ENCODE measurements around the gene MYO9B.
"Not testable (repeated sequence)": the region's sequence is repeated elsewhere in the genome, so short reads cannot be mapped to it uniquely, and the experiment has no call there.

The MYO9B gene

DNA sequence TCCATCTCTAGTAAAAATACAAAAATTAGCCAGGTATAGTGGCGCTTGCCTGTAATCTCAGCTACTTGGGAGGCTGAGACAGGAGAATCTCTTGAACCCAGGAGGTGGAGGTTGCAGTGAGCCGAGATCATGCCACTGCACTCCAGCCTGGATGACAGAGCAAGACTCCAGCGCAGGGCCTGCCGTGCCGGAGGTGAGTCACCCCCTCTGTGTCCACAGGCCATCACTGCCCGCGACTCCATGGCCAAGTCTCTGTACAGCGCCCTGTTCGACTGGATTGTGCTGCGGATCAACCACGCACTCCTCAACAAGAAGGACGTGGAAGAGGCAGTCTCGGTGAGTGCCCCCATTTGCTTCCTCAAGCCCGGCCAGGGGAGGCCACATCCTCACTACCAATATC is 86.6 kb downstream of the MYO9B start:
- not testable (repeated sequence) for H3K4me1 ChIP-seq (ENCODE audit: control insufficient read depth, insufficient read depth, low read length, poor library complexity, severe bottlenecking); H3K9me3 ChIP-seq (ENCODE audit: control insufficient read depth, low read length); H3K4me3 ChIP-seq (ENCODE audit: extremely low read depth, insufficient read depth, low read length, poor library complexity, severe bottlenecking); H3K27ac ChIP-seq (ENCODE audit: low read depth, low read length, severe bottlenecking)
- peaks cover 82% of the 10 kb centered on the region for H3K36me3 ChIP-seq (ENCODE audit: control insufficient read depth, insufficient read depth, low read length)
- 95 to 99% methylated on average over 13 to 14 of the region's 14 CpGs for WGBS, 2 experiments (ENCODE audit: insufficient coverage in 2 of 2)

GRCh38 chr19:17162580-17162979 is 87.0 kb downstream of the MYO9B start:
- 90 to 91% methylated on average over 5 to 6 of the region's 6 CpGs for WGBS, 2 experiments (ENCODE audit: insufficient coverage in 2 of 2)
- H3K36me3 ChIP-seq (ENCODE audit: control insufficient read depth, insufficient read depth, low read length): peaks cover 82% of the 10 kb centered on the region
- H3K4me1 ChIP-seq (ENCODE audit: control insufficient read depth, insufficient read depth, low read length, poor library complexity, severe bottlenecking): no peaks in the 10 kb centered on the region
- H3K27ac ChIP-seq (ENCODE audit: low read depth, low read length, severe bottlenecking): no peak overlapping the region
- peaks cover 10% of the 10 kb centered on the region for H3K9me3 ChIP-seq (ENCODE audit: control insufficient read depth, low read length)
- no peak overlapping the region for H3K4me3 ChIP-seq (ENCODE audit: extremely low read depth, insufficient read depth, low read length, poor library complexity, severe bottlenecking)

DNA sequence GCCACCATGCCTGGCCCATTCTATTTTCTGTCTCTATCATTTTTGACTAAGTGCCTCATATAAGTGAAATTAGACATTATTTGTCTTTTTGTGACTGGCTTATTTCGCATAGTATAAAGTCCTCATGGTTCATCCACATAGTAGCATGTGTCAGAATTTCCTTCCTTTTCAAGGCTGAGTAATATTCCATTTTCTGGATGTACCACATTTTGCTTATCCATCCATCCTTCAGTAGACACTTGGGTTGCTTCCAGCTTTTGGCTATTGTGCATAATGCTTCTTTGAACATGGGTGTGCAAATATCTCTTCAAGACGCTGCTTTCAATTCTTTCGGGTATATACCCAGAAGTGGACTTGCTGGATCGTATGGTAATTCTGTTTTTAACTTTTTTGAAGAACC is 88.1 kb downstream of the MYO9B start:
- Histone ChIP-seq H3K36me3 (ENCODE audit: control insufficient read depth, insufficient read depth, low read length) (peaks cover 83% of the 10 kb centered on the region), H3K4me3 (ENCODE audit: extremely low read depth, insufficient read depth, low read length, poor library complexity, severe bottlenecking) (no peak overlapping the region)
- 100% methylated on average over 3 of the region's 4 CpGs; no CpG with 5 or more reads in 1 of the 2 experiments for WGBS, 2 experiments (ENCODE audit: insufficient coverage in 2 of 2)

DNA sequence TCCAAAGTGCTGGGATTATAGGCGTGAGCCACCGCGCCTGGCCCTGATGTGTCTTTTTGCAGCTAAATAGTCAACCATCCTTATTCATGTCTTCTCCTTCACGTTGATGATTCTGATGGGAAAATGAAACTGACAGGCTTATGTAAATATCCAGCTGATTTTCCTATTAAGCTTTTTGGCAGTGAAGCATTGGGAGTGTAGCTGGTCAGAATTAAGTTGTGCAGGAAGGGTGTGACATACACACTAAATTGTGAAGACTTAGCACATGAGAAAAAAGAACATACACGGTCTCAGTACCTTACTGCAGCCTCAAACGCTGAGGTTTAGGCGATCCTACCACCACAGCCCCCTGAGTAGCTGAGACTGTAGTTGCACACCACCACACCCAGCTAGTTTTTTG is 89.1 kb downstream of the MYO9B start:
- Histone ChIP-seq H3K36me3 (ENCODE audit: control insufficient read depth, insufficient read depth, low read length) (peaks cover 87% of the 10 kb centered on the region), H3K27ac (ENCODE audit: low read depth, low read length, severe bottlenecking) (no peak overlapping the region), H3K4me3 (ENCODE audit: extremely low read depth, insufficient read depth, low read length, poor library complexity, severe bottlenecking) (no peak overlapping the region), H3K9me3 (ENCODE audit: control insufficient read depth, low read length) (peaks cover 10% of the 10 kb centered on the region), H3K4me1 (ENCODE audit: control insufficient read depth, insufficient read depth, low read length, poor library complexity, severe bottlenecking) (no peaks in the 10 kb centered on the region)
- 87 to 89% methylated on average over 3 to 5 of the region's 7 CpGs for WGBS, 2 experiments (ENCODE audit: insufficient coverage in 2 of 2)

More for the DNA sequence above, 88.1 kb downstream of the MYO9B start:
- Histone ChIP-seq H3K4me1 (ENCODE audit: control insufficient read depth, insufficient read depth, low read length, poor library complexity, severe bottlenecking) (no peaks in the 10 kb centered on the region), H3K9me3 (ENCODE audit: control insufficient read depth, low read length) (peaks cover 10% of the 10 kb centered on the region), H3K27ac (ENCODE audit: low read depth, low read length, severe bottlenecking) (no peak overlapping the region)

GRCh38 chr19:17165715-17166114 is 90.1 kb downstream of the MYO9B start:
- H3K9me3 ChIP-seq (ENCODE audit: control insufficient read depth, low read length): peaks cover 10% of the 10 kb centered on the region
- H3K27ac ChIP-seq (ENCODE audit: low read depth, low read length, severe bottlenecking): no peak overlapping the region
- H3K4me3 ChIP-seq (ENCODE audit: extremely low read depth, insufficient read depth, low read length, poor library complexity, severe bottlenecking): no peak overlapping the region
- peaks cover 96% of the 10 kb centered on the region for H3K36me3 ChIP-seq (ENCODE audit: control insufficient read depth, insufficient read depth, low read length)
- no peaks in the 10 kb centered on the region for H3K4me1 ChIP-seq (ENCODE audit: control insufficient read depth, insufficient read depth, low read length, poor library complexity, severe bottlenecking)
- WGBS, 2 experiments (ENCODE audit: insufficient coverage in 2 of 2): 88 to 91% methylated on average over 4 to 5 of the region's 5 CpGs

- Histone ChIP-seq H3K9me3 (ENCODE audit: control insufficient read depth, low read length) (no peaks in the 10 kb centered on the region), H3K36me3 (ENCODE audit: control insufficient read depth, insufficient read depth, low read length) (peaks cover 92% of the 10 kb centered on the region), H3K4me1 (ENCODE audit: control insufficient read depth, insufficient read depth, low read length, poor library complexity, severe bottlenecking) (no peaks in the 10 kb centered on the region), H3K27ac (ENCODE audit: low read depth, low read length, severe bottlenecking) (no peak overlapping the region), H3K4me3 (ENCODE audit: extremely low read depth, insufficient read depth, low read length, poor library complexity, severe bottlenecking) (no peak overlapping the region)
- 96% methylated on average over 9 to 11 of the region's 13 CpGs for WGBS, 2 experiments (ENCODE audit: insufficient coverage in 2 of 2)
These were observed 95.1 kb downstream of the MYO9B start for GRCh38 chr19:17170538-17171297.

DNA sequence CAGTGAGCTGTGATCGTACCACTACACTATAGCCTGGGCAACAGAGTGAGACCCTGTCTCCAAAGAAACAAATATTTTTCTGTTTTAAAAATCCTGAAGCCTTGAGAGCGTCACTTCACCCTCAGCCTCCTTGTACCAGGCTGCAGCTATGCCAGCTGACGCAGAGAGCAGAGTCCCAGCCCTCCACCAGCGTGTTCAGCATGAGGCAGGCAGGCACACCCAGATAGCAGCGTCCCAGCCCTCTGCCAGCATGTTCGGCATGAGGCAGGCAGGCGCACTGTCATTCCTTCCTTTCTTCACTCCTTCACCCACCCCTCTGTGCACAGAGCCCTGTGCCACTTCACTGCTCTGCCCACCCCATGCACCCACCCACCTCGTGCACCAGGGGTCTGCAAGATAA is 96.3 kb downstream of the MYO9B start:
- Histone ChIP-seq H3K27ac (ENCODE audit: low read depth, low read length, severe bottlenecking) (no peak overlapping the region), H3K9me3 (ENCODE audit: control insufficient read depth, low read length) (no peaks in the 10 kb centered on the region), H3K4me1 (ENCODE audit: control insufficient read depth, insufficient read depth, low read length, poor library complexity, severe bottlenecking) (no peaks in the 10 kb centered on the region), H3K36me3 (ENCODE audit: control insufficient read depth, insufficient read depth, low read length) (peaks cover 92% of the 10 kb centered on the region), H3K4me3 (ENCODE audit: extremely low read depth, insufficient read depth, low read length, poor library complexity, severe bottlenecking) (no peak overlapping the region)
- 95 to 98% methylated on average over 7 to 8 of the region's 8 CpGs for WGBS, 2 experiments (ENCODE audit: insufficient coverage in 2 of 2)

DNA sequence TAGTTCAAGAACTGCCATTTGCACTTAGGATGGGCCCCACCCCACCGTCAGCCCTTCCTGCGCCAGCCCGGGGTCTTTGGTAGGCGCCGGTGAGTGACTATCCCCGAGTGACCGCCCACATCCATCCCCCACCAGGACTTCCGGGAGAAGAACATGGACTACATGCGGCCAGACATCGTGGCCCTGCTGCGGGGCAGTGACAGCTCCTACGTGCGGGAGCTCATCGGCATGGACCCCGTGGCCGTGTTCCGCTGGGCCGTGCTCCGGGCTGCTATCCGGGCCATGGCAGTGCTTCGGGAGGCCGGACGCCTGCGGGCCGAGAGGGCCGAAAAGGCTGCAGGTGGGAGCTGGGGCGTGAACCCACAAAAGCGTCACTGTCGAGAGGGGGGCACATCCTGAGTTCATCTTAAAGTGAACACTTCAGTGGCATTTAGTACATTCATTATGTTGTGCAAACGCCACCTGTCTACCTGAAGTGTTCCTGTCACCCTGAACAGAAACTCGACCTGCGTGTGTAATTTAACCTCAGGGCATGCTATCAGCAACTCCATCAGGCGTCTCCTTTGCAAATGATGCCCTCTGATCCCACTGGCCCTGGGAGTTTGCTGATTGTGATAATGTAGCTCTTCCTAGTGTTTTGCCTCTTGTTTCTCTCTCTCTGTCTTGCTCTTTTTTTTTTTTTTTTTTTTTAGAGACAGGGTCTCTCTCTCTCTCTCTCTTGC is 97.2 kb downstream of the MYO9B start:
- peaks cover 91% of the 10 kb centered on the region for H3K36me3 ChIP-seq (ENCODE audit: control insufficient read depth, insufficient read depth, low read length)
- H3K4me3 ChIP-seq (ENCODE audit: extremely low read depth, insufficient read depth, low read length, poor library complexity, severe bottlenecking): no peak overlapping the region
- H3K4me1 ChIP-seq (ENCODE audit: control insufficient read depth, insufficient read depth, low read length, poor library complexity, severe bottlenecking): no peaks in the 10 kb centered on the region
- no peaks in the 10 kb centered on the region for H3K9me3 ChIP-seq (ENCODE audit: control insufficient read depth, low read length)
- WGBS, 2 experiments (ENCODE audit: insufficient coverage in 2 of 2): 93% methylated on average over 30 to 32 of the region's 33 CpGs
- no peak overlapping the region for H3K27ac ChIP-seq (ENCODE audit: low read depth, low read length, severe bottlenecking)

DNA sequence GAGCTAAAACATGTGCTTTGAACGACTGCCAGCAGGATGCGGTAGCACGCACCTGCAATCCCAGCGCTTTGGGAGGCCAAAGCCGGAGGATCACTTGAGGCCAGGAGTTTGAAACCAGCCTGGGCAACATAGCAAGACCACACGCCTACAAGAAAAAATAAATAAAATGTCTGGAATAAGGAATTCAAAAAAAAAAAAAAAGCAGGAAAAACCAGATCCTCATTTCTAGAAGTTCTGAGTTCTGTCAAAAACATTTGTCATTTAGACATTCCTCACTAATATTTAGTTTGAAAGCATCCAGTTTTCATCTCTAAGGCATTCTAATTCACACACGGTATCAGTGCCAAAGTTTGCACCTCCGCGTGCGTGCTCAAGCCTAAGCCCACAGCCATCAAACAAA is 102.7 kb downstream of the MYO9B start:
- Histone ChIP-seq H3K4me3 (ENCODE audit: extremely low read depth, insufficient read depth, low read length, poor library complexity, severe bottlenecking) (no peak overlapping the region), H3K4me1 (ENCODE audit: control insufficient read depth, insufficient read depth, low read length, poor library complexity, severe bottlenecking) (no peaks in the 10 kb centered on the region), H3K36me3 (ENCODE audit: control insufficient read depth, insufficient read depth, low read length) (peaks cover 72% of the 10 kb centered on the region), H3K27ac (ENCODE audit: low read depth, low read length, severe bottlenecking) (no peak overlapping the region), H3K9me3 (ENCODE audit: control insufficient read depth, low read length) (no peaks in the 10 kb centered on the region)
- WGBS, 2 experiments (ENCODE audit: insufficient coverage in 2 of 2): 95 to 98% methylated on average over 3 to 5 of the region's 10 CpGs

GRCh38 chr19:17180997-17181702 is 105.6 kb downstream of the MYO9B start:
- no peak overlapping the region for H3K27ac ChIP-seq (ENCODE audit: low read depth, low read length, severe bottlenecking)
- H3K36me3 ChIP-seq (ENCODE audit: control insufficient read depth, insufficient read depth, low read length): peaks cover 76% of the 10 kb centered on the region
- H3K9me3 ChIP-seq (ENCODE audit: control insufficient read depth, low read length): no peaks in the 10 kb centered on the region
- H3K4me1 ChIP-seq (ENCODE audit: control insufficient read depth, insufficient read depth, low read length, poor library complexity, severe bottlenecking): no peaks in the 10 kb centered on the region
- WGBS, 2 experiments (ENCODE audit: insufficient coverage in 2 of 2): 76 to 81% methylated on average over 16 to 22 of the region's 22 CpGs
- H3K4me3 ChIP-seq (ENCODE audit: extremely low read depth, insufficient read depth, low read length, poor library complexity, severe bottlenecking): no peak overlapping the region
